ENCODE data around the gene C1QTNF1.

DNA sequence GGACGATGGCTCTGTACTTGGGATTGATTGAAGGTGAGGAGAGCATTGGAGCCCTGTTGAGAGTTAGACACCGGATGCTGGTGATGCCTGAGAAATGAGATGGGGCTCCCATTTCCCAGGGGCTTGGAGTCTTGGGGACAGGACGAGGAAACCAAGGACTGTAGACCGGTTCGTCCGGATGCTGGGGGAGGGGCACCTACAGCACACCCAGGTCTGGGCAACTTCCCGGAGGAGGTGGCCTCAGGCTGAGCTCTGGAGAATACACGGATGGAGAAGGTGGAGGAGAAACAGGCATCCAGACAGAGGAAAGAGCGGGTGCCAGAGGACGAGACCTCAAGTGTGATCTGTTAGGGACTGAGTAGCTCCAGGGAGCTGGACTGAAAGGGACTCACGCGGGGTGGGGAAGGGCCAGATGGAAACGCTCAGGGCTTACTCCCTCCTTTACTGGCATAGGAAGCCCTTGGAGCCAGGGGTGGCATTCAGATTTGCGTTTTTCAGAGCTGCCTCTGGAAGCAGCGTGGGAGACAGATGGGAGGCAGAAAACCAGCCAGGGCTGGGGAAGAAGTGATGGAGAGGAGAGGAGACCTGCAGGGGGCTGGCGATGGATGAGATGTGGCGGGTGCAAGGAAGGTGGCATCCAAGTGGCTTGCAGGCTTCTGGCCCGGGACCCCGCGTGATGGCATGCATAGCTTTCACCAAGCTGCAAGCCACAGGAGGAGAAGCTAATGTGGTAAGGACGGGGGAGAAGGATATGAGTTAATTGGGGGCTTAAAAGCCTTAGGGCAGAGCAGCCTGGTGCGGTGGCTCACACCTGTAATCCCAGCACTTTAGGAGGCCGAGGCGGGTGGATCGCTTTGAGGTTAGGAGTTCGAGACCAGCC, 8.3 kb downstream of the C1QTNF1 start:
- TF ChIP-seq EZH2 (IDR thresholded peaks at IDR 0.05; ENCODE audit: borderline replicate concordance, low read depth, low read length, poor library complexity, severe bottlenecking): no peak
- TF ChIP-seq, protein P1, sequence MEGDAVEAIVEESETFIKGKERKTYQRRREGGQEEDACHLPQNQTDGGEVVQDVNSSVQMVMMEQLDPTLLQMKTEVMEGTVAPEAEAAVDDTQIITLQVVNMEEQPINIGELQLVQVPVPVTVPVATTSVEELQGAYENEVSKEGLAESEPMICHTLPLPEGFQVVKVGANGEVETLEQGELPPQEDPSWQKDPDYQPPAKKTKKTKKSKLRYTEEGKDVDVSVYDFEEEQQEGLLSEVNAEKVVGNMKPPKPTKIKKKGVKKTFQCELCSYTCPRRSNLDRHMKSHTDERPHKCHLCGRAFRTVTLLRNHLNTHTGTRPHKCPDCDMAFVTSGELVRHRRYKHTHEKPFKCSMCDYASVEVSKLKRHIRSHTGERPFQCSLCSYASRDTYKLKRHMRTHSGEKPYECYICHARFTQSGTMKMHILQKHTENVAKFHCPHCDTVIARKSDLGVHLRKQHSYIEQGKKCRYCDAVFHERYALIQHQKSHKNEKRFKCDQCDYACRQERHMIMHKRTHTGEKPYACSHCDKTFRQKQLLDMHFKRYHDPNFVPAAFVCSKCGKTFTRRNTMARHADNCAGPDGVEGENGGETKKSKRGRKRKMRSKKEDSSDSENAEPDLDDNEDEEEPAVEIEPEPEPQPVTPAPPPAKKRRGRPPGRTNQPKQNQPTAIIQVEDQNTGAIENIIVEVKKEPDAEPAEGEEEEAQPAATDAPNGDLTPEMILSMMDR (conservative IDR thresholded peaks at IDR 0.05; ENCODE audit: low read depth, low read length): no peak
